ENCODE measurements around the gene CADM2. TPM values are rescaled to one million over a fixed set of nuclear protein-coding genes. Genes with fewer than 3 reads are reported as not detected.

The CADM2 gene
- total RNA-seq, 1 donor from 2014 or later = 4.4 TPM

- Mint-ChIP-seq H3K4me3 (ENCODE audit: low read depth) (no peak overlapping the region), H3K27ac (no peak overlapping the region), H3K9me3 (ENCODE audit: low read depth) (no peaks in the 10 kb centered on the region)
These were observed 200.6 kb downstream of the CADM2 start for GRCh38 chr3:85159376-85159775.

GRCh38 chr3:85161544-85161943 lies 202.8 kb downstream of the CADM2 start:
- no peak for TF ChIP-seq CTCF (IDR thresholded peaks at IDR 0.05; ENCODE audit: unreplicated experiment)
- Mint-ChIP-seq H3K4me3 (ENCODE audit: low read depth) (no peak overlapping the region), H3K36me3 (ENCODE audit: insufficient read depth) (no peaks in the 10 kb centered on the region), H3K9me3 (ENCODE audit: low read depth) (no peaks in the 10 kb centered on the region), H3K27me3 (no peaks in the 10 kb centered on the region), H3K4me1 (ENCODE audit: low read depth) (no peaks in the 10 kb centered on the region), H3K27ac (no peak overlapping the region)
- no peak for DNase-seq (ENCODE audit: low spot score, unreplicated experiment)

More at GRCh38 chr3:85159376-85159775, 200.6 kb downstream of the CADM2 start:
- H3K27me3 Mint-ChIP-seq = no peaks in the 10 kb centered on the region
- no peaks in the 10 kb centered on the region for H3K4me1 Mint-ChIP-seq (ENCODE audit: low read depth)
- H3K36me3 Mint-ChIP-seq (ENCODE audit: insufficient read depth) = no peaks in the 10 kb centered on the region
- no peak for DNase-seq (ENCODE audit: low spot score, unreplicated experiment)
- TF ChIP-seq CTCF (IDR thresholded peaks at IDR 0.05; ENCODE audit: unreplicated experiment) = no peak

DNA sequence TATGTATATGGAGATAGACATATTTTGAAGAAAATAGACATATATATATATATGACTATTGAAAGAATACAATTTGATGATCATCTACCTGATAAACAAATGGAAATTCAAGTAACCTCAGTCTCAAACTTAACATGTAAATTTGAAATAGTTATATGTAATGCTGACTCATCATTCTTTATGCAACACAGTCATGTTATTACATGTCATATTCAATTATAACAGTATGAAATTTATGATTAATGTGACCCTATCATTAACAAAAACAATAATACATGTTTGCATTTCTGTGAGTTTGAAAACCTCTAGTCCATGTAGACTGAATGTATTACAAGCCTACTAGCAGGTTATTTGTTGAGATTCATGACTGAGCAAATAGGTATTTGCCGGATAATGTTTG lies 204.1 kb downstream of the CADM2 start:
- H3K27ac Mint-ChIP-seq = no peak overlapping the region
- no peaks in the 10 kb centered on the region for H3K4me1 Mint-ChIP-seq (ENCODE audit: low read depth)
- no peaks in the 10 kb centered on the region for H3K27me3 Mint-ChIP-seq
- no peak overlapping the region for H3K4me3 Mint-ChIP-seq (ENCODE audit: low read depth)
- H3K9me3 Mint-ChIP-seq (ENCODE audit: low read depth) = no peaks in the 10 kb centered on the region
- DNase-seq (ENCODE audit: low spot score, unreplicated experiment) = no peak
- TF ChIP-seq CTCF (IDR thresholded peaks at IDR 0.05; ENCODE audit: unreplicated experiment) = no peak
- no peaks in the 10 kb centered on the region for H3K36me3 Mint-ChIP-seq (ENCODE audit: insufficient read depth)

DNA sequence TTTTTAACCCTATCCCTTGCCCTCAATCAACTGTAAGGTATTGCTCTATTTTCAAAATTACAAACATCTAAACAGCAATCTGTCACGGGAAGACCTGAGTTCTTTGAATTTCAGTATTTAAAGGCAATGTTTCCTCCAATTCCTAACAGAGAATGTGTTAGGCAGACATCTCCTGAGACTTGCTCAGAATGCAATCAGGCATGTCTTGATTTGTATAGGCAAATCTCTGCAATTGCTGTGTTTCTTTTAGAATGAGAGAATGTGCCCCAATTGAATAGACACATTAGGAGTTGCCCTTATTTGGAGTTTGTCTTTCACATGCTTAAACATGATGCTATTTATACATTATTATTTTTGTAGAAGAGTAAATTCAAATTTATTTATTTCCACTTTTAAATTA lies 205.6 kb downstream of the CADM2 start:
- no peak overlapping the region for H3K27ac Mint-ChIP-seq
- TF ChIP-seq CTCF (IDR thresholded peaks at IDR 0.05; ENCODE audit: unreplicated experiment) = no peak

DNA sequence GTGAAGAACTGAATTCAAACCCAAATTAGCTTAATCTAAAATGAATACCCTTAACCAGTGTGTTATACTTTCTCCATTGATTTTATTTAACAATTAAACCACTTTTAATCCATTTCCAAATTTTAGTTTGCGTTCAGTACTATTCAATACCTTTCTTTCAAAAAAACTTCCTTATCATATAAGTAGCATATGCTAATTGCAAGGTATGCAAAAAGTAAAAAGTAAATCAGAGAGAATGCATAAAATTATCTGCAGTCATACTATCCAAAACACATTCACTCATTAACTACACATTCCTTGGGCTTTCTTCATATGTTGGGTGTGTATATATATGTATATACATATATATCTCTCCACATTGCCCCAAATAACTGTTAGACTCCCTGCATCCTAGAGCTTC lies 208.8 kb downstream of the CADM2 start:
- H3K36me3 Mint-ChIP-seq (ENCODE audit: insufficient read depth) = no peaks in the 10 kb centered on the region
- H3K27ac Mint-ChIP-seq = no peak overlapping the region
- no peaks in the 10 kb centered on the region for H3K9me3 Mint-ChIP-seq (ENCODE audit: low read depth)
- no peaks in the 10 kb centered on the region for H3K4me1 Mint-ChIP-seq (ENCODE audit: low read depth)
- no peak for DNase-seq (ENCODE audit: low spot score, unreplicated experiment)
- H3K4me3 Mint-ChIP-seq (ENCODE audit: low read depth) = no peak overlapping the region
- no peak for TF ChIP-seq CTCF (IDR thresholded peaks at IDR 0.05; ENCODE audit: unreplicated experiment)
- no peaks in the 10 kb centered on the region for H3K27me3 Mint-ChIP-seq

More for the DNA sequence above, 205.6 kb downstream of the CADM2 start:
- no peak for DNase-seq (ENCODE audit: low spot score, unreplicated experiment)
- Mint-ChIP-seq H3K27me3 (no peaks in the 10 kb centered on the region), H3K36me3 (ENCODE audit: insufficient read depth) (no peaks in the 10 kb centered on the region), H3K4me3 (ENCODE audit: low read depth) (no peak overlapping the region), H3K4me1 (ENCODE audit: low read depth) (no peaks in the 10 kb centered on the region), H3K9me3 (ENCODE audit: low read depth) (no peaks in the 10 kb centered on the region)
